ENCODE results near the gene RRAD. TPM values are rescaled to one million over a fixed set of nuclear protein-coding genes. Genes with fewer than 3 reads are reported as not detected.

Gene RRAD
- total and polyA plus RNA-seq, 2 donors (not counting 3 experiments of a cell fraction or from before 2014, with no cell fraction given) = 0.22 to 0.48 TPM

DNA sequence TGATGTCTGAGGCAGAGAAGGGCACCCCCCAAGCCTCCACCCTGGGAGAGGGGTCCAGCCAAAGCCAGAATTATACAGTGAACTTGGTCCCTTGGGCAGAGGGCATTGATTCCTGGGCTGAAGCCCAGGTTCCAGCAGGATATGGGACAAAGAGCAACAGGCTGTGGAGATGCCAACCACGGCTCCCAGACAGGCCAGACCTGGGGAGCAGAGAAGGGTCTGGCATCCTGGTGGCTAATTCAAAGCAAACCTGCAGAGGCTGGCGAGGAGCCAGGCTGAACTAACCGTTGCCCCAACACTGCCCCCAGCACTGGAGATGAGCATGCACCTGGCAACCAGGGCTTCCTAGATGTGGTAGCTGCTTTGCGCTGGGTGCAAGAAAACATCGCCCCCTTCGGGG lies 38.7 kb upstream of the RRAD start:
- ChIA-PET CTCF (interaction anchor here (3.8 kb wide), 1 partner anchor 191 kb away, joined by 21 read pairs; no protein-coding TSS in a partner anchor), POLR2A (no interaction called here)
- dilution Hi-C loops (cut with MboI; ENCODE audit: extremely low pct_ligation_motif_present, low sequenced_read_pairs) = no loop called here
- no peak overlapping the region for H3K9ac ChIP-seq (replicated peaks; ENCODE audit: extremely low read depth, insufficient read depth, low read length)
- H4K20me1 ChIP-seq (replicated peaks; ENCODE audit: control insufficient read depth, extremely low read depth, insufficient read depth, low read length) = no peaks in the 10 kb centered on the region
- TF ChIP-seq EZH2 (IDR thresholded peaks at IDR 0.05; ENCODE audit: borderline replicate concordance, low read depth, low read length, severe bottlenecking) (no peak), MYC (IDR thresholded peaks at IDR 0.05; ENCODE audit: low read depth, low read length) (no peak), FOS (IDR thresholded peaks at IDR 0.05; ENCODE audit: borderline replicate concordance, insufficient read depth, low read length) (no peak), JUN (IDR thresholded peaks at IDR 0.05; ENCODE audit: borderline replicate concordance, insufficient read depth, insufficient read length, low read depth) (no peak), GATA2 (IDR thresholded peaks at IDR 0.05; ENCODE audit: insufficient read depth, insufficient read length, low read depth, low read length) (no peak), POLR2AphosphoS5 (IDR thresholded peaks at IDR 0.05; ENCODE audit: insufficient read depth, low read depth, low read length) (no peak), POLR2A (IDR thresholded peaks at IDR 0.05; ENCODE audit: low read depth, low read length) (no peak)
- TF ChIP-seq, protein P1, sequence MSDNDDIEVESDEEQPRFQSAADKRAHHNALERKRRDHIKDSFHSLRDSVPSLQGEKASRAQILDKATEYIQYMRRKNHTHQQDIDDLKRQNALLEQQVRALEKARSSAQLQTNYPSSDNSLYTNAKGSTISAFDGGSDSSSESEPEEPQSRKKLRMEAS (IDR thresholded peaks at IDR 0.05; ENCODE audit: insufficient read depth, insufficient read length) = no peak
- TF ChIP-seq, protein P2, sequence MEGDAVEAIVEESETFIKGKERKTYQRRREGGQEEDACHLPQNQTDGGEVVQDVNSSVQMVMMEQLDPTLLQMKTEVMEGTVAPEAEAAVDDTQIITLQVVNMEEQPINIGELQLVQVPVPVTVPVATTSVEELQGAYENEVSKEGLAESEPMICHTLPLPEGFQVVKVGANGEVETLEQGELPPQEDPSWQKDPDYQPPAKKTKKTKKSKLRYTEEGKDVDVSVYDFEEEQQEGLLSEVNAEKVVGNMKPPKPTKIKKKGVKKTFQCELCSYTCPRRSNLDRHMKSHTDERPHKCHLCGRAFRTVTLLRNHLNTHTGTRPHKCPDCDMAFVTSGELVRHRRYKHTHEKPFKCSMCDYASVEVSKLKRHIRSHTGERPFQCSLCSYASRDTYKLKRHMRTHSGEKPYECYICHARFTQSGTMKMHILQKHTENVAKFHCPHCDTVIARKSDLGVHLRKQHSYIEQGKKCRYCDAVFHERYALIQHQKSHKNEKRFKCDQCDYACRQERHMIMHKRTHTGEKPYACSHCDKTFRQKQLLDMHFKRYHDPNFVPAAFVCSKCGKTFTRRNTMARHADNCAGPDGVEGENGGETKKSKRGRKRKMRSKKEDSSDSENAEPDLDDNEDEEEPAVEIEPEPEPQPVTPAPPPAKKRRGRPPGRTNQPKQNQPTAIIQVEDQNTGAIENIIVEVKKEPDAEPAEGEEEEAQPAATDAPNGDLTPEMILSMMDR (IDR thresholded peaks at IDR 0.05; ENCODE audit: extremely low read depth in 1 of 2, insufficient read depth in 1 of 2, low read depth in 1 of 2, low read length in 2 of 2) = no peak
- no peak overlapping the region for H2AFZ ChIP-seq (ENCODE audit: low read depth, low read length)
- H3K27ac ChIP-seq (ENCODE audit: insufficient read depth, low read depth, low read length) = no peak overlapping the region
- DNase-seq (ENCODE audit: low read depth, low spot score) (no peak), FAIRE-seq (no peak)
- no peaks in the 10 kb centered on the region for H3K36me3 ChIP-seq (ENCODE audit: control insufficient read depth in 2 of 2, extremely low read depth in 1 of 2, insufficient read depth in 2 of 2, low read length in 2 of 2)
- H3K4me3 ChIP-seq (replicated peaks in 1 of 3; ENCODE audit: insufficient read depth in 1 of 3, low read depth in 1 of 3, low read length in 3 of 3) = no peak overlapping the region
- H3K27me3 ChIP-seq (ENCODE audit: control insufficient read depth in 2 of 2, insufficient read depth in 2 of 2, low read length in 2 of 2) = peaks cover 2% of the 10 kb centered on the region in 2 experiments
- no peak overlapping the region for H3K4me2 ChIP-seq (ENCODE audit: insufficient read depth, low read length)
- no TSS peak for BruUV-seq (replicated peaks)
- intact Hi-C loops (cut with micrococcal nuclease) = no loop called here
- no peaks in the 10 kb centered on the region for H3K79me2 ChIP-seq (ENCODE audit: control insufficient read depth, insufficient read depth, low read length)
- H3K4me1 ChIP-seq (ENCODE audit: control insufficient read depth, extremely low read depth, insufficient read depth, low read length) = no peaks in the 10 kb centered on the region
- H3K9me3 ChIP-seq (replicated peaks; ENCODE audit: control insufficient read depth, insufficient read depth, low read length) = no peaks in the 10 kb centered on the region
- H3K9me1 ChIP-seq (replicated peaks; ENCODE audit: control insufficient read depth, extremely low read depth, insufficient read depth, low read length) = no peaks in the 10 kb centered on the region
